ENCODE results near the gene GABRB2. TPM values are rescaled to one million over a fixed set of nuclear protein-coding genes. Genes with fewer than 3 reads are reported as not detected.
"Not testable (repeated sequence)": the region's sequence is repeated elsewhere in the genome, so short reads cannot be mapped to it uniquely, and the experiment has no call there.

GABRB2 gene
- total and polyA plus RNA-seq, 3 experiments from 2014 or later, result not detected

GRCh38 chr5:161513942-161514341, 32.6 kb downstream of the GABRB2 start:
- Histone ChIP-seq H3K27ac (ENCODE audit: low read depth, low read length) (no peak overlapping the region), H3K4me3 (ENCODE audit: low read length) (no peak overlapping the region), H3K27me3 (ENCODE audit: insufficient read depth, low read length, poor library complexity, severe bottlenecking) (no peaks in the 10 kb centered on the region), H3K36me3 (ENCODE audit: insufficient read depth, low read length) (no peaks in the 10 kb centered on the region), H3K4me1 (ENCODE audit: insufficient read depth, low read length) (no peaks in the 10 kb centered on the region), H3K9me3 (ENCODE audit: low read length) (no peaks in the 10 kb centered on the region)
- no peaks in the 10 kb centered on the region for H3K27me3 Mint-ChIP-seq
- no peaks in the 10 kb centered on the region for H3K36me3 Mint-ChIP-seq
- ChIA-PET CTCF (no interaction called here), POLR2A (no interaction called here)
- H3K4me3 Mint-ChIP-seq, result no peak overlapping the region
- H3K27ac Mint-ChIP-seq, result no peak overlapping the region
- H3K4me1 Mint-ChIP-seq, result no peaks in the 10 kb centered on the region
- DNase-seq, result no peak
- peaks cover 0 to 20% (median 2%) of the 10 kb centered on the region in 5 donors for H3K9me3 Mint-ChIP-seq

GRCh38 chr5:161507591-161507990, 38.9 kb downstream of the GABRB2 start:
- ChIA-PET POLR2A (no interaction called here), CTCF (no interaction called here)
- DNase-seq, result no peak
- Mint-ChIP-seq H3K27me3 (no peaks in the 10 kb centered on the region), H3K9me3 (peaks cover 0 to 15% (median 1%) of the 10 kb centered on the region in 5 donors), H3K27ac (no peak overlapping the region), H3K4me1 (no peaks in the 10 kb centered on the region), H3K4me3 (no peak overlapping the region), H3K36me3 (no peaks in the 10 kb centered on the region)
- H3K36me3 ChIP-seq (ENCODE audit: insufficient read depth, low read length), result no peaks in the 10 kb centered on the region
- H3K4me1 ChIP-seq (ENCODE audit: insufficient read depth, low read length), result no peaks in the 10 kb centered on the region
- H3K27me3 ChIP-seq (ENCODE audit: insufficient read depth, low read length, poor library complexity, severe bottlenecking), result no peaks in the 10 kb centered on the region
- no peak overlapping the region for H3K4me3 ChIP-seq (ENCODE audit: low read length)
- H3K9me3 ChIP-seq (ENCODE audit: low read length), result no peaks in the 10 kb centered on the region
- H3K27ac ChIP-seq (ENCODE audit: low read depth, low read length), result no peak overlapping the region

DNA sequence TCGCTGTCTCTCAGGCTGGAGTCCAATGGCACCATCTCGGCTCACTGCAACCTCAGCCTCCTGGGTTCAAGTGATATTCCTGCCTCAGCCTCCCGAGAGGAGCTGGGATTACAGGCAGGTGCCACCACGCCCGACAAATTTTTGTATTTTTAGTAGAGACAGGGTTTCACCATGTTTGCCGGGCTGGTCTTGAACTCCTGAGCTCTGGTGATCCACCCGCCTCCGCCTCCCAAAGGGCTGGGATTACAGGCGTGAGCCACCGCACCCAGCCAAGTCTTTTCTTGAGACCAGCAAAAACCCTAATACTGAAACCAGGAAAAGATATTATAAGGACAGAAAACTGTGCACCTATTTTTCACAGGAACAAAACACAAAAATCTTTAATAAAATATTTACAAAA, 41.4 kb downstream of the GABRB2 start:
- H3K36me3 Mint-ChIP-seq, result not testable (repeated sequence)

GRCh38 chr5:161498531-161498930, 48.0 kb downstream of the GABRB2 start:
- Mint-ChIP-seq H3K4me3 (no peak overlapping the region), H3K36me3 (no peaks in the 10 kb centered on the region), H3K27me3 (no peaks in the 10 kb centered on the region), H3K4me1 (no peaks in the 10 kb centered on the region), H3K9me3 (peaks cover 0 to 36% (median 11%) of the 10 kb centered on the region in 5 donors), H3K27ac (no peak overlapping the region)
- Histone ChIP-seq H3K4me3 (ENCODE audit: low read length) (no peak overlapping the region), H3K36me3 (ENCODE audit: insufficient read depth, low read length) (no peaks in the 10 kb centered on the region), H3K4me1 (ENCODE audit: insufficient read depth, low read length) (no peaks in the 10 kb centered on the region), H3K27ac (ENCODE audit: low read depth, low read length) (no peak overlapping the region), H3K9me3 (ENCODE audit: low read length) (no peaks in the 10 kb centered on the region), H3K27me3 (ENCODE audit: insufficient read depth, low read length, poor library complexity, severe bottlenecking) (no peaks in the 10 kb centered on the region)
- POLR2A ChIA-PET, result no interaction called here
- CTCF ChIA-PET, result no interaction called here
- DNase-seq, result no peak

More for the DNA sequence above, 41.4 kb downstream of the GABRB2 start:
- H3K4me3 ChIP-seq (ENCODE audit: low read length); POLR2A ChIA-PET; H3K27ac ChIP-seq (ENCODE audit: low read depth, low read length); H3K4me1 ChIP-seq (ENCODE audit: insufficient read depth, low read length); DNase-seq; H3K4me3 Mint-ChIP-seq; H3K27ac Mint-ChIP-seq; H3K4me1 Mint-ChIP-seq; H3K27me3 ChIP-seq (ENCODE audit: insufficient read depth, low read length, poor library complexity, severe bottlenecking); H3K27me3 Mint-ChIP-seq; CTCF ChIA-PET; H3K9me3 ChIP-seq (ENCODE audit: low read length); H3K36me3 ChIP-seq (ENCODE audit: insufficient read depth, low read length): not testable (repeated sequence)
- H3K9me3 Mint-ChIP-seq, result peaks cover 0 to 18% (median 3%) of the 10 kb centered on the region in 5 donors

DNA sequence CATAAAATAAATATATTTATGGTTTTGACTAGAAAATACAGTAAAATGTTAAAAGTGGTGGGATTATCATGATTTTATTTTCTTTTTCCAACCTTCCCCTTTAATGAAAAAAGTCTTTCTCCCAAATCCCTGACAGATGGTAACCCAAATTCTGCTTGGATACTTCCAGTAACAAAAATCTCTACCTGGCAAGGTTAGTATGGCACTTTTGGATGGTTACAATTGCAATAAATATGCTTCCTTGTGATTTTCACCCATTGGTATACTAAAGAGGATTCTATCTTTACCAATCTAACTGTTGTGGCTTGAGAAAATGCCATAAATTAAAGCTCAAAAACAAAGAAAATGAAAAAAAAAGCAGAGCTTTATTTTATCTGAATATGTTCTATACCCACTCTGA, 62.8 kb downstream of the GABRB2 start:
- CTCF ChIA-PET, result no interaction called here
- no peak for DNase-seq

GRCh38 chr5:161481922-161482321, 64.6 kb downstream of the GABRB2 start:
- Mint-ChIP-seq H3K4me1 (no peaks in the 10 kb centered on the region), H3K9me3 (peaks cover 0 to 6% (median 2%) of the 10 kb centered on the region in 5 donors), H3K4me3 (no peak overlapping the region), H3K27me3 (no peaks in the 10 kb centered on the region), H3K36me3 (no peaks in the 10 kb centered on the region), H3K27ac (no peak overlapping the region)
- POLR2A ChIA-PET, result no interaction called here
- Histone ChIP-seq H3K9me3 (ENCODE audit: low read length) (no peaks in the 10 kb centered on the region), H3K27me3 (ENCODE audit: insufficient read depth, low read length, poor library complexity, severe bottlenecking) (no peaks in the 10 kb centered on the region), H3K36me3 (ENCODE audit: insufficient read depth, low read length) (no peaks in the 10 kb centered on the region), H3K27ac (ENCODE audit: low read depth, low read length) (no peak overlapping the region), H3K4me1 (ENCODE audit: insufficient read depth, low read length) (no peaks in the 10 kb centered on the region), H3K4me3 (ENCODE audit: low read length) (no peak overlapping the region)
- CTCF ChIA-PET, result no interaction called here
- no peak for DNase-seq

More for the DNA sequence above, 62.8 kb downstream of the GABRB2 start:
- Histone ChIP-seq H3K4me3 (ENCODE audit: low read length) (no peak overlapping the region), H3K4me1 (ENCODE audit: insufficient read depth, low read length) (no peaks in the 10 kb centered on the region), H3K27ac (ENCODE audit: low read depth, low read length) (no peak overlapping the region), H3K27me3 (ENCODE audit: insufficient read depth, low read length, poor library complexity, severe bottlenecking) (no peaks in the 10 kb centered on the region), H3K9me3 (ENCODE audit: low read length) (no peaks in the 10 kb centered on the region), H3K36me3 (ENCODE audit: insufficient read depth, low read length) (no peaks in the 10 kb centered on the region)
- Mint-ChIP-seq H3K9me3 (peaks cover 0 to 9% (median 2%) of the 10 kb centered on the region in 5 donors), H3K36me3 (no peaks in the 10 kb centered on the region), H3K4me3 (no peak overlapping the region), H3K27me3 (no peaks in the 10 kb centered on the region), H3K27ac (no peak overlapping the region), H3K4me1 (no peaks in the 10 kb centered on the region)
- POLR2A ChIA-PET, result no interaction called here

DNA sequence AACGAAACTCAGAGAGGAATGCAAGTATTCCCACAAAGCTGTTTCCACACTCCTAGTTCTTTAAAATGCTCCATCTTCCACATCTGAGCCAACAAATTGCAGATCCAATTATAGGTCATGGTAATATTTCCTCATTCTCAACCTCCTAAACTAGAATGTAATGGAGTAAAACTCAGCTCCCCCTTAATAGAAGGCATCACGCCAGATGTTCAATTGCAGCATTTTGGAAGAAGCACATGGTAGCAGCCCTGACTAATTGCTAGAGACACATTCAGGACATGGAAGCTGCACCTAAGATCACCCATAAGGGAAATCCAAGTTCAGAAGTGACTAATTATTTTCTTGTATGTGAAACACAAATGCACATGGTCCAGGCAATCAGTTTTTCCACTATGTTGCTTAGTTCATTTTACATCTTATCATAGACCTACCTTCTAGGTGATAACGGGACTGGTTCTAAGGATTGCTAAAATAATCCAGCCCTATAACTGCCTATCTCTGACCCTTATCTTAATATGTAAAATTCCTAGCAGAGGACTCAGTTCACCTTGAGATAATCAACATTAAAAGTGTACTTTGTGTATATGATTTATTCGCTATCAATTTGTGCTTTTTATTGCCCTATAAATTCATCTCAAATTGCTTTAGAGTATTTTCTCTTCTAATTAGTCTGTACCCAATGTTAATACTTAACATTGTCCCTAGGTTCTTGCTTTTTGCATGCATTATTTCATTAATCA, 75.1 kb downstream of the GABRB2 start:
- Histone ChIP-seq H3K9me3 (ENCODE audit: low read length) (no peaks in the 10 kb centered on the region), H3K4me3 (ENCODE audit: low read length) (no peak overlapping the region), H3K27me3 (ENCODE audit: insufficient read depth, low read length, poor library complexity, severe bottlenecking) (no peaks in the 10 kb centered on the region), H3K4me1 (ENCODE audit: insufficient read depth, low read length) (no peaks in the 10 kb centered on the region), H3K36me3 (ENCODE audit: insufficient read depth, low read length) (no peaks in the 10 kb centered on the region), H3K27ac (ENCODE audit: low read depth, low read length) (no peak overlapping the region)
- Mint-ChIP-seq H3K4me1 (no peaks in the 10 kb centered on the region), H3K27ac (no peak overlapping the region), H3K36me3 (no peaks in the 10 kb centered on the region), H3K4me3 (no peak overlapping the region), H3K9me3 (peaks cover 0 to 15% (median 0%) of the 10 kb centered on the region in 5 donors), H3K27me3 (no peaks in the 10 kb centered on the region)
- DNase-seq, result no peak
- ChIA-PET CTCF (no interaction called here), POLR2A (no interaction called here)

- CTCF ChIA-PET, result no interaction called here
- H3K27ac Mint-ChIP-seq, result no peak overlapping the region
- Histone ChIP-seq H3K4me1 (ENCODE audit: insufficient read depth, low read length) (no peaks in the 10 kb centered on the region), H3K4me3 (ENCODE audit: low read length) (no peak overlapping the region), H3K27ac (ENCODE audit: low read depth, low read length) (no peak overlapping the region), H3K9me3 (ENCODE audit: low read length) (no peaks in the 10 kb centered on the region), H3K27me3 (ENCODE audit: insufficient read depth, low read length, poor library complexity, severe bottlenecking) (no peaks in the 10 kb centered on the region), H3K36me3 (ENCODE audit: insufficient read depth, low read length) (no peaks in the 10 kb centered on the region)
- H3K9me3 Mint-ChIP-seq, result peaks cover 0 to 3% (median 0%) of the 10 kb centered on the region in 5 donors
- POLR2A ChIA-PET, result no interaction called here
- no peaks in the 10 kb centered on the region for H3K27me3 Mint-ChIP-seq
- H3K4me3 Mint-ChIP-seq, result no peak overlapping the region
- H3K36me3 Mint-ChIP-seq, result no peaks in the 10 kb centered on the region
- H3K4me1 Mint-ChIP-seq, result no peaks in the 10 kb centered on the region
- no peak for DNase-seq
These were observed 78.8 kb downstream of the GABRB2 start for GRCh38 chr5:161467703-161468102.
